ENCODE data around the gene CHD8. TPM values are rescaled to one million over a fixed set of nuclear protein-coding genes. Genes with fewer than 3 reads are reported as not detected.

The CHD8 gene
- total and polyA plus RNA-seq, 2 of the 4 experiments (the other 2 are of a cell fraction): 32.1 to 55.0 TPM

DNA sequence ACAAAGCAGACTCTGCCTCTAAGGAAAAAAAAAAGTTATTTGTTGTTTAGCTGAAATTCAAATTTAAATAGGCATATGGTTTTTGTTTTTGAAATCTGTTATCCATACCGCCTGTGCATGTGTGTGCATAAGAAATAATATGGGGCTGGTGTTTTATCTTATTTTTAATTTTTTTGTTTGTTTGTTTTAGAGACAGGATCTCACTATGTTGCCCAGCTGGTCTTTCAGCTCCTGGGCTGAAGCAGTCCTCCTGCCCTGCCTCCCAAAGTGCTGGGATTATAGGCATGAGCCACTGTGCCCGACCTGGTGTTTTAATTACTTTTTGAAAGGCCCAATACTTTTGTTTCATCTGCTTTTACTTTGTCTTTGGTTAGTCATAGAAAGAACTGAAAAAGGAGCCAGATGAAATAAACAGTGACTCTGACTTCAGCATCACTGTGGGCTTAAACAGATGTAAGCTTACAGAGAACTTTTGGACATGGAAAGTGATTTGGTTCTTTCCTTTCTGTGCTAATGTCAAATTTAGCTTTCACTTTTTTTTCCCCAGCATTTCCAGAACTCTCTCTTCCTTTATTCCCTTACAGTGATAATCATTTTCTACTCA lies 109.3 kb downstream of the CHD8 start:
- ChIA-PET POLR2A (ENCODE audit: unreplicated experiment) (interaction anchor here (0.6 kb wide), 1 partner anchor 68 kb away, joined by 3 read pairs; no protein-coding TSS in a partner anchor), CTCF (interaction anchor here (1.3 kb wide), 1 partner anchor 10 kb away, joined by 3 read pairs; no protein-coding TSS in a partner anchor)
- Histone ChIP-seq H2AFZ (replicated peaks; ENCODE audit: low read length, poor library complexity) (no peak overlapping the region), H4K91ac (ENCODE audit: insufficient read depth, low read depth, low read length) (no peak overlapping the region), H2BK5ac (ENCODE audit: low read depth, low read length, poor library complexity, severe bottlenecking) (no peak overlapping the region), H3K9me1 (ENCODE audit: insufficient read depth, low read length) (no peaks in the 10 kb centered on the region), H2BK15ac (ENCODE audit: low read depth, low read length) (no peak overlapping the region), H3K79me1 (ENCODE audit: low read depth in 1 of 2, low read length in 2 of 2) (no peaks in the 10 kb centered on the region), H4K8ac (ENCODE audit: low read depth in 2 of 2, low read length in 2 of 2) (no peak overlapping the region), H3K27me3 (ENCODE audit: control insufficient read depth, insufficient read depth, low read length) (no peaks in the 10 kb centered on the region), H3K9ac (ENCODE audit: low read depth, low read length) (no peak overlapping the region), H3K4me1 (ENCODE audit: control insufficient read depth, insufficient read depth, low read length) (0 out of 2 replicates have a peak, but pooled peaks cover 2% of the 10 kb centered on the region), H3K23ac (ENCODE audit: low read depth, low read length) (no peak overlapping the region), H3K4me3 (ENCODE audit: insufficient read depth, low read depth, low read length) (no peak overlapping the region), H3K36me3 (ENCODE audit: control insufficient read depth, insufficient read depth, low read length) (peaks cover 5% of the 10 kb centered on the region), H2BK20ac (ENCODE audit: low read depth, low read length) (no peak overlapping the region), H4K20me1 (ENCODE audit: insufficient read depth, low read length) (no peaks in the 10 kb centered on the region), H3K56ac (ENCODE audit: extremely low read depth, insufficient read depth, low read length) (no peak overlapping the region), H3K4ac (ENCODE audit: low read depth, low read length) (no peak overlapping the region), H3K14ac (replicated peaks; ENCODE audit: low read depth, low read length) (no peak overlapping the region), H3K18ac (ENCODE audit: low read depth, low read length) (no peak overlapping the region), H2BK120ac (ENCODE audit: low read depth, low read length) (no peak overlapping the region), H3K27ac (ENCODE audit: insufficient read depth, low read length) (no peak overlapping the region), H3K9me3 (ENCODE audit: control insufficient read depth, insufficient read depth, low read length) (no peaks in the 10 kb centered on the region), H3K4me2 (ENCODE audit: low read depth, low read length) (peak overlapping the region; percentile 72; the same call in 1 of the 2 replicates), H4K5ac (ENCODE audit: low read depth, low read length) (no peak overlapping the region), H2AK9ac (replicated peaks; ENCODE audit: low read depth, low read length, poor library complexity) (no peak overlapping the region), H2AK5ac (ENCODE audit: low read depth, low read length) (no peak overlapping the region)
- intact Hi-C loops (cut with micrococcal nuclease): loop anchor here (1.0 kb wide), 1 partner anchor 77 kb away; the partner anchor contains the start of gene HNRNPC
- in situ Hi-C loops (cut with MboI; ENCODE audit: low sequenced_read_pairs): no loop called here
- DNase-seq (peak; percentile 82), ATAC-seq (ENCODE audit: low read depth) (peak; percentile 90)
- dilution Hi-C loops (cut with HindIII; ENCODE audit: low sequenced_read_pairs, unreplicated experiment): no loop called here
- no TSS peak for BruUV-seq (replicated peaks)
- WGBS, 2 experiments (ENCODE audit: extremely low coverage in 2 of 2, insufficient read length in 1 of 2): no CpG with 5 or more reads among the region's 2 CpGs
- TF ChIP-seq POLR2A (IDR thresholded peaks at IDR 0.05; ENCODE audit: low read depth, low read length) (no peak), MAZ (IDR thresholded peaks at IDR 0.05; ENCODE audit: borderline replicate concordance, low read depth, low read length) (no peak), FOS (IDR thresholded peaks at IDR 0.05; ENCODE audit: low read depth, low read length) (no peak), CHD1 (IDR thresholded peaks at IDR 0.05; ENCODE audit: low read depth, low read length) (no peak), CEBPB (IDR thresholded peaks at IDR 0.05; ENCODE audit: low read depth, low read length) (no peak), RAD21 (IDR thresholded peaks at IDR 0.05; ENCODE audit: low read length) (no peak), RCOR1 (IDR thresholded peaks at IDR 0.05; ENCODE audit: insufficient replicate concordance, low read length) (no peak), SMC3 (IDR thresholded peaks at IDR 0.05; ENCODE audit: low read depth, low read length) (no peak), MAFK (IDR thresholded peaks at IDR 0.05; ENCODE audit: low read depth, low read length) (no peak)
- TF ChIP-seq, protein P1, sequence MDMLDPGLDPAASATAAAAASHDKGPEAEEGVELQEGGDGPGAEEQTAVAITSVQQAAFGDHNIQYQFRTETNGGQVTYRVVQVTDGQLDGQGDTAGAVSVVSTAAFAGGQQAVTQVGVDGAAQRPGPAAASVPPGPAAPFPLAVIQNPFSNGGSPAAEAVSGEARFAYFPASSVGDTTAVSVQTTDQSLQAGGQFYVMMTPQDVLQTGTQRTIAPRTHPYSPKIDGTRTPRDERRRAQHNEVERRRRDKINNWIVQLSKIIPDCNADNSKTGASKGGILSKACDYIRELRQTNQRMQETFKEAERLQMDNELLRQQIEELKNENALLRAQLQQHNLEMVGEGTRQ (IDR thresholded peaks at IDR 0.05; ENCODE audit: low read depth, low read length): no peak
- TF ChIP-seq, protein P2, sequence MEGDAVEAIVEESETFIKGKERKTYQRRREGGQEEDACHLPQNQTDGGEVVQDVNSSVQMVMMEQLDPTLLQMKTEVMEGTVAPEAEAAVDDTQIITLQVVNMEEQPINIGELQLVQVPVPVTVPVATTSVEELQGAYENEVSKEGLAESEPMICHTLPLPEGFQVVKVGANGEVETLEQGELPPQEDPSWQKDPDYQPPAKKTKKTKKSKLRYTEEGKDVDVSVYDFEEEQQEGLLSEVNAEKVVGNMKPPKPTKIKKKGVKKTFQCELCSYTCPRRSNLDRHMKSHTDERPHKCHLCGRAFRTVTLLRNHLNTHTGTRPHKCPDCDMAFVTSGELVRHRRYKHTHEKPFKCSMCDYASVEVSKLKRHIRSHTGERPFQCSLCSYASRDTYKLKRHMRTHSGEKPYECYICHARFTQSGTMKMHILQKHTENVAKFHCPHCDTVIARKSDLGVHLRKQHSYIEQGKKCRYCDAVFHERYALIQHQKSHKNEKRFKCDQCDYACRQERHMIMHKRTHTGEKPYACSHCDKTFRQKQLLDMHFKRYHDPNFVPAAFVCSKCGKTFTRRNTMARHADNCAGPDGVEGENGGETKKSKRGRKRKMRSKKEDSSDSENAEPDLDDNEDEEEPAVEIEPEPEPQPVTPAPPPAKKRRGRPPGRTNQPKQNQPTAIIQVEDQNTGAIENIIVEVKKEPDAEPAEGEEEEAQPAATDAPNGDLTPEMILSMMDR (conservative IDR thresholded peaks at IDR 0.05; ENCODE audit: low read depth, low read length): no peak
- TF ChIP-seq, protein P3, sequence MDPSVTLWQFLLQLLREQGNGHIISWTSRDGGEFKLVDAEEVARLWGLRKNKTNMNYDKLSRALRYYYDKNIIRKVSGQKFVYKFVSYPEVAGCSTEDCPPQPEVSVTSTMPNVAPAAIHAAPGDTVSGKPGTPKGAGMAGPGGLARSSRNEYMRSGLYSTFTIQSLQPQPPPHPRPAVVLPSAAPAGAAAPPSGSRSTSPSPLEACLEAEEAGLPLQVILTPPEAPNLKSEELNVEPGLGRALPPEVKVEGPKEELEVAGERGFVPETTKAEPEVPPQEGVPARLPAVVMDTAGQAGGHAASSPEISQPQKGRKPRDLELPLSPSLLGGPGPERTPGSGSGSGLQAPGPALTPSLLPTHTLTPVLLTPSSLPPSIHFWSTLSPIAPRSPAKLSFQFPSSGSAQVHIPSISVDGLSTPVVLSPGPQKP (IDR thresholded peaks at IDR 0.05; ENCODE audit: borderline replicate concordance, low read depth, low read length): no peak

Measured in IMR-90 (cell line).